Immature natural killer cell (primary cell): ENCODE results near the gene CEP70. TPM values are rescaled to one million over a fixed set of nuclear protein-coding genes. Genes with fewer than 3 reads are reported as not detected.

Source experiments
- DNase-seq, 3 donors: peaks; one replicate each; pipeline ENCODE4 v3.0.0; 2022; ENCODE audit warnings: mixed read lengths in 1 of 3
- H3K27ac Mint-ChIP-seq, 6 donors: one replicate each; pipeline ENCODE4 v1.8.0; 2020; ENCODE audit warnings: mixed read lengths in 6 of 6, mild to moderate bottlenecking in 5 of 6, inconsistent platforms in 4 of 6, moderate library complexity in 3 of 6
- H3K27me3 Mint-ChIP-seq, 3 donors: one replicate each; pipeline ENCODE4 v1.8.0; 2020 to 2021; ENCODE audit warnings: low read depth in 3 of 3, mild to moderate bottlenecking in 3 of 3, mixed read lengths in 3 of 3, moderate library complexity in 3 of 3, inconsistent platforms in 1 of 3
- H3K36me3 Mint-ChIP-seq, 3 donors: one replicate each; pipeline ENCODE4 v1.8.0; 2020; ENCODE audit warnings: mixed read lengths in 3 of 3, inconsistent platforms in 2 of 3, mild to moderate bottlenecking in 2 of 3
- H3K4me1 Mint-ChIP-seq, 2 donors: one replicate each; pipeline ENCODE4 v1.8.0; 2020; ENCODE audit warnings: inconsistent platforms in 2 of 2, mild to moderate bottlenecking in 2 of 2, mixed read lengths in 2 of 2, moderate library complexity in 1 of 2
- H3K4me3 Mint-ChIP-seq, 5 donors: one replicate each; pipeline ENCODE4 v1.8.0; 2020; ENCODE audit warnings: mild to moderate bottlenecking in 5 of 5, mixed read lengths in 5 of 5, inconsistent platforms in 3 of 5, moderate library complexity in 3 of 5
- H3K9me3 Mint-ChIP-seq, 6 donors: one replicate each; pipeline ENCODE4 v1.8.0; 2020; ENCODE audit warnings: mild to moderate bottlenecking in 6 of 6, mixed read lengths in 6 of 6, inconsistent platforms in 4 of 6, moderate library complexity in 3 of 6
- polyA plus RNA-seq, 3 donors: library from polyadenylated mRNA; unstranded; fragments of 300-500 nt; fragmentation: Illumina TruSeq; gene quantifications; one replicate each; pipeline ENCODE4 v1.2.3, GENCODE V29; 2021

The CEP70 gene
- polyA plus RNA-seq, 3 donors from 2014 or later, result 2.5 to 8.6 (median 7.5) TPM

DNA sequence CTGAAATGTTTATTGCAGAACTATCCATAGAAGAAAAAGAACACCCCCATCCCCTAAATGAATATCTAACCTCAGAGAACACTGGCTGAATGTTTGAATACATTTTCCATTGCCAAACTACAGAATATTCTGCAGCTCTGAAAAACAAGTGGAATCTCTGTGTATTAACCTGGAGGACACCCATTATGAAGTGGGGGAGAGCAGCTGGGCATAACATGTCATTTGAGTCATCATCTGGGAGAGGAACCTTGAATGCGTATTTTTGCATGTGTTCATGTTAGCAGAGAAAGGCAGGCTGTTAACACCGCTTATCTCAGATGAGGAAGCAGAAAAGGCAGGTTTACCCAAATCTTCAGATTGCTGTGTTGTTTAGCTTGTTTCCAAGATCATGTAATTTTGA lies 128.1 kb downstream of the CEP70 start:
- no peak for DNase-seq
- Mint-ChIP-seq H3K9me3 (no peaks in the 10 kb centered on the region), H3K27me3 (peaks cover 5 to 6% (median 6%) of the 10 kb centered on the region in 3 donors), H3K4me3 (no peak overlapping the region), H3K27ac (no peak overlapping the region), H3K36me3 (no peaks in the 10 kb centered on the region), H3K4me1 (no peaks in the 10 kb centered on the region)

DNA sequence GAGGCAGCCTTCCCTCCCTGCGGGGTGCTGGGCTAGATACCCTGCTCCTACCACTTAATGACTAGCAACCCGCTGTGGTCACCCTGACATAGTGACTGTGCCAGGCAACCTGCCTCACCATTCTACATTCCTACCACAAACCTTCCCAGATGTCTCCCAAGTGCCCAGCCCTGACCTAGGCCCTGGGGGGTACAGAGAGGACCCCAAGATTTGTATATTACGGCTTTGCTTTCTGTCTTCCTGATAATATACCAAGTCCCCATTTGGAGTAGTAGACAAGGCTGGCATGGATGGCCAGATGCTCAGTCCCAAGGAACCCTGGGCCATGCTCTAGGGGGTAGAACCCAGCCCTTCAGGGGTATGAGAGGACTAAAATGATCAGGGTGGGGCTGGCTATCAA lies 128.6 kb downstream of the CEP70 start:
- H3K9me3 Mint-ChIP-seq, result no peaks in the 10 kb centered on the region
- no peak overlapping the region for H3K27ac Mint-ChIP-seq
- H3K27me3 Mint-ChIP-seq, result peaks cover 5 to 6% (median 6%) of the 10 kb centered on the region in 3 donors
- no peaks in the 10 kb centered on the region for H3K4me1 Mint-ChIP-seq
- DNase-seq, result no peak
- no peaks in the 10 kb centered on the region for H3K36me3 Mint-ChIP-seq
- H3K4me3 Mint-ChIP-seq, result no peak overlapping the region

DNA sequence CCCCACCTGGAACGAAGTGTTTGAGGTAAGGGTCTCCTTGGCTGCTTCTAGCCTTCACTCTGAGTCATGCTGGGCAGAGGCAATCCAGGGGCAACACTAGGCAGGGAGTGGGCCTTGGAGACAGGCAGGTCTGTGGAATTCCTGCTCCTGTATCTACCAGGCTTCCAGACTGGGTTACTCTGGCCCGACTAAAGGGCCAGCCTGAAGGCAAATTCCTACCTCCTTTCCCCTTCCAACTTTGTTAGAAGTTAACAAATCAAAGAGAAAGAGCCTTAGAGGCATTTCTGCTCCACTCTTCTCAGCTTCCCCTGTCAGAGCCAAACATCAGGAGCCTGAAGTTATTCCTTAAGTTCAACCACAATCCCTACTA lies 129.6 kb downstream of the CEP70 start:
- no peaks in the 10 kb centered on the region for H3K36me3 Mint-ChIP-seq
- H3K27me3 Mint-ChIP-seq, result peaks cover 5 to 6% (median 6%) of the 10 kb centered on the region in 3 donors
- no peak for DNase-seq
- H3K4me3 Mint-ChIP-seq, result no peak overlapping the region
- no peak overlapping the region for H3K27ac Mint-ChIP-seq
- no peaks in the 10 kb centered on the region for H3K9me3 Mint-ChIP-seq
- H3K4me1 Mint-ChIP-seq, result no peaks in the 10 kb centered on the region

DNA sequence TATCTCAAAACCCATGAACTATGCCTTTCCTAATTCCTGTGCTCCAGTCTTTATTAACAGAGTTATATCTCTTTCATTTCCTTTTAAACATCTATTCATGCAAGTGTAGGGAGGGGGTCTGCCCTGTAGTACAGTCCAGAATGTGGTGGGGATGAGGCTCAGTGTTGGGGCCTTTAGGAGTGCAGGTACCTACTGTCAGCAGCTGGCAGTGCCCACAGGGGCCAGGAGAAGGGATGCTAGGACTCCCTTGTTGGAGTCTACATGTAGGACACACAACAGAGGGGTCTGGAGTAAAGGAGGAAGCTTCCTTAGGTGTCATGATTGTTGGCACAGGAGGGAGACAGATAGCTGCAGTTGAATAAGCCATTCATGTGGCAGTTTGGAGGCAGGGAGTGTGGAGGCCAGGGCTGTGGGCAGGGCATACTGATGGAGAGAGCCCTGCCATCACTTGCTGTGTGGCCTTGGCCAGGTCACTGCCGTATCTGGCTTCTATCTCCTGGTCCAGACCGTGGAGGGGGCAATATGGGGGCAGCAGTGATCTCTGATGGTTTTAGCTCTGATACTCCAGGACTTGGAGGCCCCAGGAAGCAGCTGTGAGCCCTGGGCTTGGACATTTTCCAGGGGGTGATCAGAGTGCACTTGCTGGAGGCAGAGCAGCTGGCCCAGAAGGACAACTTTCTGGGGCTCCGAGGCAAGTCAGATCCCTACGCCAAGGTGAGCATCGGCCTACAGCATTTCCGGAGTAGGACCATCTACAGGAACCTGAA lies 130.2 kb downstream of the CEP70 start:
- H3K27me3 Mint-ChIP-seq, result peaks cover 5 to 6% (median 6%) of the 10 kb centered on the region in 3 donors
- DNase-seq, result no peak
- no peaks in the 10 kb centered on the region for H3K9me3 Mint-ChIP-seq
- H3K27ac Mint-ChIP-seq, result no peak overlapping the region
- H3K4me3 Mint-ChIP-seq, result no peak overlapping the region
- no peaks in the 10 kb centered on the region for H3K4me1 Mint-ChIP-seq
- H3K36me3 Mint-ChIP-seq, result no peaks in the 10 kb centered on the region

DNA sequence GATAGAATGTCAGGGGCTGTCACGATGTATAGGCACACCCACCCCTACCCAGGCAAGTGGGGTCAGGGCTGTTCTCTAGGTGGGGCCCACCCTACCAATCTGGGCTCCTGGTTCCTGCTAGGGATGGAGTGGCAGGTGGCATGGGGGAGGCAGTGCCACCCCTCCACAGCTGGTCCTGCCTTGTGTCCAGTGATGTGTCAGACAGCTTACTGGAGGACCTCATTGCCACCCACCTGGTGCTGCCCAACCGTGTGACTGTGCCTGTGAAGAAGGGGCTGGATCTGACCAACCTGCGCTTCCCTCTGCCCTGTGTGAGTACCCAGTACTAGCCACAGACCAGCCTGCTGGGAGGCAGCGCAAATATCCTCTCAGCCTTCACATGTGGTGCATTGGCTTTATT lies 132.2 kb downstream of the CEP70 start:
- Mint-ChIP-seq H3K27ac (no peak overlapping the region), H3K4me3 (no peak overlapping the region), H3K4me1 (no peaks in the 10 kb centered on the region), H3K36me3 (no peaks in the 10 kb centered on the region), H3K27me3 (peaks cover 2 to 3% (median 3%) of the 10 kb centered on the region in 3 donors), H3K9me3 (no peaks in the 10 kb centered on the region)
- DNase-seq, result no peak

GRCh38 chr3:138461246-138461645 lies 132.8 kb downstream of the CEP70 start:
- H3K27me3 Mint-ChIP-seq, result peaks cover 2 to 3% (median 3%) of the 10 kb centered on the region in 3 donors
- no peak for DNase-seq
- no peaks in the 10 kb centered on the region for H3K36me3 Mint-ChIP-seq
- H3K4me3 Mint-ChIP-seq, result no peak overlapping the region
- H3K4me1 Mint-ChIP-seq, result no peaks in the 10 kb centered on the region
- no peaks in the 10 kb centered on the region for H3K9me3 Mint-ChIP-seq
- no peak overlapping the region for H3K27ac Mint-ChIP-seq

- no peak for DNase-seq
- Mint-ChIP-seq H3K4me1 (no peaks in the 10 kb centered on the region), H3K27me3 (peaks cover 2 to 4% (median 3%) of the 10 kb centered on the region in 3 donors), H3K36me3 (no peaks in the 10 kb centered on the region), H3K4me3 (no peak overlapping the region), H3K27ac (no peak overlapping the region), H3K9me3 (no peaks in the 10 kb centered on the region)
Observed at GRCh38 chr3:138460536-138461205, 133.4 kb downstream of the CEP70 start.

DNA sequence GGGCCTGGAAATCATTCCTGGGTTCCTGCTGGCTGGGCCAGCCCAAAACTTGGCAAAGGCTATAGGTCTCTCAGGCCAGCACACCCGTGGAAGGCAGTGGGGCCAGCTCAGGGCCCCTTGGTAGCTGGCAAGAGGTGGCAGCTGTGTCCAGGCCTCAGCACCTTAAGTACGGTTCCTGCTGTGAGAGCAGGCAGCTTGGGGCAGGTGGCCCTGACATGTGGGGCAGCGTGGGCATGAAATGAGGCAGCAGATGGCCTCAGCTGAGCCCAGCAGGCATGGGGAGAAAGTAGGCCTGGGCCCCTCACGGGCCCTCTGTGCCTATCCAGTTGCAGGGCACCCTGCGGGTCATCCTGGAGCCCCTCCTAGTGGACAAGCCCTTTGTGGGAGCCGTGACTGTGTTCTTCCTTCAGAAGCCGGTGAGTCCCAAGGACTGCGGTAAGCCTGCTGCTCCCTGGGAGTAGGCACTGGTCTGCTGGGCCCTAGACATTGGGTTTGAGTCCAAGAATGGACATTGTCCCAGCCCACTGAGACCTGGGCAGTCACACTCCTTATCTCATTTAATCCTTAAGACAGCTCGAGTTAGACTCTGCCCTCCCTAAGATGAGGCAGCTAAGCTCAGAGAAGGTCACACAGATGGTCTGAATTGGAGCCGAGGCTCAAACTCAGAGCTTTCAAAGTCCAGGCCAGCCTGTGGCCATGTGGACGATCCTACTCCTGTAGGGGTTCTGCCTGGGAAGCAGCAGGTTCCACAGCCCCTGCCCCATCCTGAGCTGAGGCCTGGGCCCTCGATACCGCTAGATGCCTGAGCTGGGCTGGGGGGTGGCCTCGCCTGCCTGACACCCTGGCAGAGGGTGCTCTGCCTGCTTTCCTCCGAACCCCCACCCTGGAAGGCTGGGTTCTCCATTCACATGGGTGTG lies 134.2 kb downstream of the CEP70 start:
- no peak for DNase-seq
- no peak overlapping the region for H3K4me3 Mint-ChIP-seq

GRCh38 chr3:138458774-138459499 lies 135.1 kb downstream of the CEP70 start:
- H3K27me3 Mint-ChIP-seq, result peaks cover 2 to 5% (median 3%) of the 10 kb centered on the region in 3 donors
- H3K36me3 Mint-ChIP-seq, result no peaks in the 10 kb centered on the region
- no peaks in the 10 kb centered on the region for H3K4me1 Mint-ChIP-seq
- DNase-seq, result no peak
- no peak overlapping the region for H3K27ac Mint-ChIP-seq
- H3K9me3 Mint-ChIP-seq, result no peaks in the 10 kb centered on the region
- H3K4me3 Mint-ChIP-seq, result no peak overlapping the region

More for the DNA sequence above, 134.2 kb downstream of the CEP70 start:
- H3K27me3 Mint-ChIP-seq, result peaks cover 2 to 5% (median 3%) of the 10 kb centered on the region in 3 donors
- H3K4me1 Mint-ChIP-seq, result no peaks in the 10 kb centered on the region
- H3K36me3 Mint-ChIP-seq, result no peaks in the 10 kb centered on the region
- no peaks in the 10 kb centered on the region for H3K9me3 Mint-ChIP-seq
- H3K27ac Mint-ChIP-seq, result no peak overlapping the region

- Mint-ChIP-seq H3K27me3 (peaks cover 2 to 5% (median 3%) of the 10 kb centered on the region in 3 donors), H3K4me3 (no peak overlapping the region), H3K36me3 (no peaks in the 10 kb centered on the region), H3K9me3 (no peaks in the 10 kb centered on the region), H3K27ac (no peak overlapping the region), H3K4me1 (no peaks in the 10 kb centered on the region)
- DNase-seq, result no peak
Observed at GRCh38 chr3:138457863-138458735, 136.0 kb downstream of the CEP70 start.

DNA sequence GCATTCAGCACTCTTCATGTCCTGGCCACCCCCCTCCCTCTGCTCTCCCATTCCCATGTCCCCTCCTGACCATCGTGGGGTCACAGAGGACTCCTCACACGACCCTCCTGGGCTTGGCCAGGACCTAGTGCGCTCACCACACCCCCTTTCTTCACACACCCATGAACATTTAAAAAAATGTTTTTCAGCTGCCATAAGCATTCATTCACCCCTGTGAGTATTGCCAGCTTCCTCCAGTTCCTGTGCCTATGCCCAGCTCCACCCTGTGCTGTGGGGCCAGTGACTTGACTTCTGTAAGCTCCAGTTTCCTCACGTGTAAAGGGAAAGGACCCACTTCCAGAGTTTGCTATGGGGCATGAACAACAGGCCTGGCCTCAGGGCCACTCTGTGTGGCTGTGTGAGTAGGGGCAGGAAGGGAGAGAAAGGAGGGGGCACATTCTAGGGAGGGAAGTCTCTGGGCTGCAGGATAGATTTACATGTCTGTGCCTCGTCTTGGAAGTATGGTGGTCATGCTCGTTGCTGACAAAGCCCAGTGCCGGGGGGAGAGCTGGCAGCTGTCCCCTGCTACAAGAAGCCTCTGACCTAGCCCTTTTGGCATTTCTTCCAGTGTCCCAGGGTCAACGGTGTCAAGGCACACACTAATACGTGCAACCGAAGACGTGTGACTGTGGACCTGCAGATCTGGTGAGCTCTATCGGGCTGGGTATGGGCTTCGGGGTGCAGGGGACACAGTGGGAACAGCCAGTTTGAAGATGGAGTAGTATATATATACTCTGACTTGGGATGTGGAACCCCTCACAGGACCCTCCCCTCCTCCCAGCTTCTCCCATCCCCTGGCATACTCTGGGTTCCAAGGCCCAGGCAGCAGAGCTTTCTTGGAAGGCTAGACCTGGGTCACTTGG lies 136.8 kb downstream of the CEP70 start:
- no peak for DNase-seq
- Mint-ChIP-seq H3K27me3 (peaks cover 2 to 3% (median 2%) of the 10 kb centered on the region in 3 donors), H3K4me3 (no peak overlapping the region), H3K9me3 (no peaks in the 10 kb centered on the region), H3K36me3 (no peaks in the 10 kb centered on the region), H3K4me1 (no peaks in the 10 kb centered on the region), H3K27ac (no peak overlapping the region)
